GM21619 (cell line): Measurements from ENCODE around the gene GALNT16.

Experiments
- ATAC-seq: cut with Tn5 transposase; IDR thresholded peaks from one replicate; pipeline ENCODE4 v1.9.1; 2021; ENCODE audit not compliant: unreplicated experiment

Gene GALNT16

GRCh38 chr14:69333791-69334337 lies 73.9 kb downstream of the GALNT16 start:
- ATAC-seq = no peak

GRCh38 chr14:69334576-69334975 lies 74.6 kb downstream of the GALNT16 start:
- no peak for ATAC-seq

GRCh38 chr14:69335371-69335771 lies 75.4 kb downstream of the GALNT16 start:
- ATAC-seq = no peak

GRCh38 chr14:69337984-69338383 lies 78.0 kb downstream of the GALNT16 start:
- ATAC-seq = no peak

GRCh38 chr14:69339426-69339825 lies 79.5 kb downstream of the GALNT16 start:
- ATAC-seq = no peak

GRCh38 chr14:69342928-69343525 lies 83.1 kb downstream of the GALNT16 start:
- no peak for ATAC-seq

GRCh38 chr14:69344171-69344570 lies 84.2 kb downstream of the GALNT16 start:
- no peak for ATAC-seq

GRCh38 chr14:69345402-69345801 lies 85.4 kb downstream of the GALNT16 start:
- ATAC-seq = no peak

GRCh38 chr14:69346710-69347109 lies 86.8 kb downstream of the GALNT16 start:
- ATAC-seq = no peak

GRCh38 chr14:69349091-69349777 lies 89.3 kb downstream of the GALNT16 start:
- ATAC-seq = no peak

GRCh38 chr14:69350892-69351291 lies 90.9 kb downstream of the GALNT16 start:
- ATAC-seq = no peak

GRCh38 chr14:69351385-69351784 lies 91.4 kb downstream of the GALNT16 start:
- no peak for ATAC-seq

GRCh38 chr14:69351911-69352310 lies 92.0 kb downstream of the GALNT16 start:
- no peak for ATAC-seq

GRCh38 chr14:69353168-69353567 lies 93.2 kb downstream of the GALNT16 start:
- ATAC-seq = no peak

- ATAC-seq = peak; percentile 82
These were observed 94.6 kb downstream of the GALNT16 start for GRCh38 chr14:69354383-69355153.

GRCh38 chr14:69355154-69355597 lies 95.2 kb downstream of the GALNT16 start:
- no peak for ATAC-seq

- no peak for ATAC-seq
These were observed 95.8 kb downstream of the GALNT16 start for GRCh38 chr14:69355607-69356281.

GRCh38 chr14:69356903-69357543 lies 97.1 kb downstream of the GALNT16 start:
- ATAC-seq = no peak

GRCh38 chr14:69357544-69358200 lies 97.7 kb downstream of the GALNT16 start:
- no peak for ATAC-seq
